Measurements from ENCODE around the gene PBX4. TPM values are rescaled to one million over a fixed set of nuclear protein-coding genes. Genes with fewer than 3 reads are reported as not detected.

PBX4 gene
- total RNA-seq, 1 donor from 2014 or later: 0.46 TPM

DNA sequence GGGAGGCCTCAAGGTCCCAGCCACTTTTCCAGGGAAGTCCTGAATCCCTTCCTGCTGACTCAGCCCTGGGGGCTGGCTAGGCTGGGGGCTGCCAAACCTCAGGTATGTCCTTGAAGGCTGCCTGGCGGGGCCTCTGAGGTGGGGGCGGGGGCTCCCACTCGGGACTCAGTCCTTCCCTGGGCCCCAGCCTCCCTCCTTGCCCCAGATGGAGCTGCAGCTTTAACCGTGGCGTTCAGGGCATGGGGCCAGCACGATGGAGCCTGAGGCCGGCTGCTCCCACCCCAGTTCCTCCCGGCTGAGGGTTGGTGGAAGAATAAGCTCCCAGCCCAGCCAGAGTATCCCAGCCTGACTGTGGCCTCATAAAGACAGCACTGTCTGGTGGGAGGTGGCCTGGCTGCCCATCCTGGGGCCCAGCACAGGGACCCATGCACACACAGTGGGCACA, 68.0 kb downstream of the PBX4 start:
- DNase-seq (ENCODE audit: extremely low spot score, unreplicated experiment): no peak
- Mint-ChIP-seq H3K27me3 (ENCODE audit: unreplicated experiment) (no peaks in the 10 kb centered on the region), H3K27ac (ENCODE audit: unreplicated experiment) (no peak overlapping the region), H3K4me1 (ENCODE audit: unreplicated experiment) (peaks cover 23% of the 10 kb centered on the region), H3K4me3 (ENCODE audit: unreplicated experiment) (no peak overlapping the region), H3K9me3 (ENCODE audit: unreplicated experiment) (no peaks in the 10 kb centered on the region), H3K36me3 (ENCODE audit: unreplicated experiment) (no peaks in the 10 kb centered on the region)
- TF ChIP-seq, protein P1, sequence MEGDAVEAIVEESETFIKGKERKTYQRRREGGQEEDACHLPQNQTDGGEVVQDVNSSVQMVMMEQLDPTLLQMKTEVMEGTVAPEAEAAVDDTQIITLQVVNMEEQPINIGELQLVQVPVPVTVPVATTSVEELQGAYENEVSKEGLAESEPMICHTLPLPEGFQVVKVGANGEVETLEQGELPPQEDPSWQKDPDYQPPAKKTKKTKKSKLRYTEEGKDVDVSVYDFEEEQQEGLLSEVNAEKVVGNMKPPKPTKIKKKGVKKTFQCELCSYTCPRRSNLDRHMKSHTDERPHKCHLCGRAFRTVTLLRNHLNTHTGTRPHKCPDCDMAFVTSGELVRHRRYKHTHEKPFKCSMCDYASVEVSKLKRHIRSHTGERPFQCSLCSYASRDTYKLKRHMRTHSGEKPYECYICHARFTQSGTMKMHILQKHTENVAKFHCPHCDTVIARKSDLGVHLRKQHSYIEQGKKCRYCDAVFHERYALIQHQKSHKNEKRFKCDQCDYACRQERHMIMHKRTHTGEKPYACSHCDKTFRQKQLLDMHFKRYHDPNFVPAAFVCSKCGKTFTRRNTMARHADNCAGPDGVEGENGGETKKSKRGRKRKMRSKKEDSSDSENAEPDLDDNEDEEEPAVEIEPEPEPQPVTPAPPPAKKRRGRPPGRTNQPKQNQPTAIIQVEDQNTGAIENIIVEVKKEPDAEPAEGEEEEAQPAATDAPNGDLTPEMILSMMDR (IDR thresholded peaks at IDR 0.05): no peak

DNA sequence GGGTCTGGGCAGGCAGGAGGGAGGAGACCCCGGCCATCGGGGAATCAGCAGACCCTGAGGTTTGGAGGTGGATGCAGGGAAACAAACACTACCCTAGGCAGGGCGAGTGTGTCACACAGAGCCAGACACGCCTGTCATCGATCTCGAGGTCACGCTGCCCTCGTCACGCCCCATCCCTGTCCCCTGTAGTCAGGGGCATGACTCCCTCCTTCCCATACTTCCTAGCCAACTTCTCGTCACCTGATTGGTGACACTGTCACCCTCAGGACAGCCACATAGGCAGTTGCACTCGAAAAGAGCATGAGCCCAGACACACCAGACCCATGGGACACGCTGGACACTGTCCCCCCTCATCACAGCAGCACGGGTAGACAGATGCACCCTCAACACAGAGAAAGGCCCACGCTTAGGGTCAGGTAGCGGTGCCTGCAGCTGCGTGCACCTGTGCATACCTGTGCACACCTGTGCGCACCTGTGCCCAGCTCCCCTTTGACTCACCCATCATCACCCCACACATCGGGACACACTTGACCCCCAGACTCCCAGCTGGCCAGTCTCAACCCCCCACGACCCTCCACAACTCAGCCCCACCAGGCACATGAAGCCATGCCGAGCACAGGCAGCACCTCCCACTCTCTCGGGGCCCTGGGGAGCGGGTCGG, 68.6 kb downstream of the PBX4 start:
- Mint-ChIP-seq H3K27me3 (ENCODE audit: unreplicated experiment) (no peaks in the 10 kb centered on the region), H3K27ac (ENCODE audit: unreplicated experiment) (no peak overlapping the region), H3K36me3 (ENCODE audit: unreplicated experiment) (no peaks in the 10 kb centered on the region), H3K4me3 (ENCODE audit: unreplicated experiment) (no peak overlapping the region), H3K4me1 (ENCODE audit: unreplicated experiment) (peaks cover 23% of the 10 kb centered on the region), H3K9me3 (ENCODE audit: unreplicated experiment) (no peaks in the 10 kb centered on the region)
- DNase-seq (ENCODE audit: extremely low spot score, unreplicated experiment): no peak
- TF ChIP-seq, protein P1 (IDR thresholded peaks at IDR 0.05): no peak

DNA sequence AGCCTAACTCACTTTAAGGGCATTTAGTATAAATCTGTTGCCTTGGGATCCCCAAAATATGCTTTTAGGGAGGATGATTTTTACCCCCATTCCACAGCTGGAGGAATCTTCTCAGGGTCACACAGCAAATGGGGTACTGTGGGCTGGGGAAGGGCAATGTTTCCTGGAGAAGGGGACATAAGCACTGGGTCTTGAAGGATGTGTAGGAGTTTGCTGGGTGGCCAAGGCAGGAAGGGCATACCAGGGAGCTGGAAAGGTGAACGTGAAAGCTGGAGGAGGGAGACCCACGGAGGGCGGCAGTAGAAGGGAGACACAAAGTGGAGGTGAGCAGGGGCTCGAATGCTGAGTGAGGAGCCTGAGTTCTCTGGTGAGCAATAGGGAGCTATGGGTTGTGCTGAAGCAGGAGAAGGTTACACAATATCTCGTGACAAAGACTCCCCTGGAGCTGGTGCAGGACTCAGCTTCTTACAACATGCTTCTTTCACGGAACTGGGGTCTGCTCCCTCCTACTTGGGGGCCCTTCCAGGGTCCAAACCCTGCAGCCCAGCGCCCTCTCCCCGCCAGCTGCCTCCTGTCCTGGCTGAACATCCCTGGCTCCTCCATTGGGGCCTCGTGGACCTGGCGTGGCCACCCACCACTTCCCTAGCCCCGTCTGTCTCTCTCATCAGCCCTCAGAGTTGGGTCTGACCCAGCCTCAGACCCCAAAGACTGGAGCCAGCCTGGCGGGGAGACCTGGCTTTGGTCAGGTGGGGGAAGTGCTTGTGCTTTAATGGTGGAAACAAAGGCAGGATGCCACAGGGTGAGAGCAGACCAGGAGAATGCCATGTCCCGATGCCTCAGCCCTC, 69.3 kb downstream of the PBX4 start:
- Mint-ChIP-seq H3K9me3 (ENCODE audit: unreplicated experiment) (no peaks in the 10 kb centered on the region), H3K4me3 (ENCODE audit: unreplicated experiment) (no peak overlapping the region), H3K4me1 (ENCODE audit: unreplicated experiment) (peaks cover 23% of the 10 kb centered on the region), H3K36me3 (ENCODE audit: unreplicated experiment) (no peaks in the 10 kb centered on the region), H3K27ac (ENCODE audit: unreplicated experiment) (no peak overlapping the region), H3K27me3 (ENCODE audit: unreplicated experiment) (no peaks in the 10 kb centered on the region)
- DNase-seq (ENCODE audit: extremely low spot score, unreplicated experiment): no peak
- TF ChIP-seq, protein P1 (IDR thresholded peaks at IDR 0.05): no peak

DNA sequence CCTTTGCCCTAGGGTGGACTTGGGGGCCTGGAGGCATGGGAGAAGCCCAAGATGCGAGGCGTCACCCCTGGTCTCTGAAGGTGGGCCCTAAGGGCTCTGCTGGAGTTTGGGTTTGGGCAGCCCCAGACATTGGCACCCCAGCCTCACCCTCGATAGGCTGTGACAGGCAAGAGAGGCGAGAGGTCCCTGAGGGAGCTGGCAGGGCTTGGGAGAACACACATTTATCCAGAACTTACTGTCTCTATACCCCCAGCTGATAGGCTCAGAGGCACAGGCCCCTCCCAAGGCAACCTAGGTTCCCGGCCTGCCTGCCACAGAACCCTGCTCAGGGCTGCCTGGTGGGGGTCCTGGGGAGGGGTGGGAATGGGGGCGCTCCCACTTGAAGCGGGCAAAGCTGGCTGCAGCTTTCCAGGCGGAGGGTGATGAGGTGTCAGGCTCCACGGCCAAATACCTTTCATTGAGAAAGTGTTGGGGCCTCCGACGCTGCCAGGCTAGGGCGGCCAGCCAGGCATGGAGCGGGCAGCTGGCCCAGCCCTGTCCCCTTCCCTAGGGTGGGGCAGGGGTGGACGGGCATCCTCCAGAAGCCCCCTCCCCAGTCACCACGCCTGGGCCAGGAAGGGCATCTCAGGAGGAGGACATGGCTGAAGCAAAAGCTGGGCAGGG, 70.7 kb downstream of the PBX4 start:
- Mint-ChIP-seq H3K36me3 (ENCODE audit: unreplicated experiment) (no peaks in the 10 kb centered on the region), H3K4me1 (ENCODE audit: unreplicated experiment) (peaks cover 23% of the 10 kb centered on the region), H3K9me3 (ENCODE audit: unreplicated experiment) (no peaks in the 10 kb centered on the region), H3K4me3 (ENCODE audit: unreplicated experiment) (no peak overlapping the region), H3K27me3 (ENCODE audit: unreplicated experiment) (no peaks in the 10 kb centered on the region), H3K27ac (ENCODE audit: unreplicated experiment) (no peak overlapping the region)
- DNase-seq (ENCODE audit: extremely low spot score, unreplicated experiment): no peak
- TF ChIP-seq, protein P1 (IDR thresholded peaks at IDR 0.05): no peak

DNA sequence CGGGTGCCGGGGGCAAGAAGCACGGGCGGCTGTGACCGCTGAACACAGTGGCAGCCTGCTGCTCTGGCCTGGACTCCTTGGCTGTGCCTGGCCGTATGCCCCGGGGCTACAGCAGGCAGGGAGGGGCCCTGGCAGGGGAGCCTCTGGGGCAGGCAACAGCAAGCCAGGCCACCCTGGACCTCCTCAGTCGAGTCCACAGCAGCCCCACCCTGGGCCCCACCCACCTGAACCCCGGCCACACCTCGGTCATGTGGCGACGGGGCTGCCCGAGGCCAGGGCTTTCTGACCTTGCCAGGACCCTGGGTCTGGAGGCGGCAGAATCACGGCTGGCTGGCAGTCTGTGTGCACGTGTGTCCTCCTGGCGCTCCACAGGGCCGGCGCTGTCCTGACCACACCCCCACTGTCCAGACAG, 71.7 kb downstream of the PBX4 start:
- Mint-ChIP-seq H3K9me3 (ENCODE audit: unreplicated experiment) (no peaks in the 10 kb centered on the region), H3K4me1 (ENCODE audit: unreplicated experiment) (peaks cover 13% of the 10 kb centered on the region), H3K27ac (ENCODE audit: unreplicated experiment) (no peak overlapping the region), H3K36me3 (ENCODE audit: unreplicated experiment) (no peaks in the 10 kb centered on the region), H3K4me3 (ENCODE audit: unreplicated experiment) (no peak overlapping the region), H3K27me3 (ENCODE audit: unreplicated experiment) (no peaks in the 10 kb centered on the region)
- no peak for DNase-seq (ENCODE audit: extremely low spot score, unreplicated experiment)
- TF ChIP-seq, protein P1 (IDR thresholded peaks at IDR 0.05): no peak

All from osteocyte (in vitro differentiated cells).